Hepatocyte (in vitro differentiated cells): ENCODE results near the gene COG4.

Experiments used
- EZH2 ChIP-seq: fragments of 200-600 bp; sonication (generic); IDR thresholded peaks from 2 replicates; pipeline ENCODE4 v1.6.1; 2016; ENCODE audit warnings: antibody characterized with exemption, mild to moderate bottlenecking, borderline replicate concordance
- EZH2phosphoT487 ChIP-seq: fragments of 200-600 bp; sonication (generic); IDR thresholded peaks from one replicate; pipeline ENCODE4 v1.6.1; 2018; ENCODE audit warnings: antibody characterized with exemption, mild to moderate bottlenecking, low read depth, moderate library complexity; ENCODE audit not compliant: unreplicated experiment, severe bottlenecking
- TF ChIP-seq, protein P1 (sequence below): fragments of 200-600 bp; sonication (generic); IDR thresholded peaks from 2 replicates; pipeline ENCODE4 v1.5.1; 2016; ENCODE audit warnings: antibody characterized with exemption, mild to moderate bottlenecking; ENCODE audit not compliant: poor library complexity

DNA sequence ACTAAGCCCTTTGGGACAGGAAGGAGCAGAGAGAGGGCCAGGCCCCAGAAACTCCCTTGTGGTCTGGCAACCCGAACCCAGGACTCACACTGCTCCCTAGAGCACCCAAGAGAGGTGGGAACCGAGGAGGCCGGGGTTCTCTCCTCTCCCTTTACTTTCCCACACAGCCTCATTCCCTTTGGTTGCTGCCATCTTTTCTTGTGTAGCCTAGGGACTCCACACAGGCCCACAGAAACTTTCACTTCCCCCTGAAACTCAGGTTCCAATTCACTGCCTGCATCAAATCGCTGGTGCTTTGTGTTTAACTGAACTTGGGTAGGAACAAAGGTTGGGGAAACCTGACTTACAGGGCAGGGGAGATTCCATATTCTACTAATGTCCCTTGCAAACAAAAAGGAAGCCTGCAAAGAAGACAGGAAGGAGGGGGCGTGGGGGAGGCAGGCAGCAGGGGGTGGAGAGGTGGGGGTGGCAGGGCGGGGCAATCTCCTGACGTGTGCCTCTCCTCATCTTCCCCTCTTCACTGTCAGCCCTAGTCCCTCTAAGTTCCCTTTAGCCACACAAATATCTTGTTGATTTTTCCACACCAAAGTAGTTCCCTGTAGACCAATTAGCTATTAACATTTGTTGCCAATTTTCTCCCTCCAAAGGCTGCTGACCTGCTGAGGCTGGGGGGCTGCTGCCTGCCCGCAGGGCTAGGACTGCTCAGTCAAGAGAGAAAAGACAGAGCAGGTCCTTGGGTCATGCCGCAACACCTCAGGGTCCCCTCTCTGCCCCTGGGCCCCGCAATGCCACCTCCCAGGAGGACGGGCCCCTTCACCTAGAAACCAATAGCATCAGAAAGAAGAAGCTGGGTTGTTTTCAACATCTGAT is 92.5 kb downstream of the COG4 start:
- TF ChIP-seq, protein P1, sequence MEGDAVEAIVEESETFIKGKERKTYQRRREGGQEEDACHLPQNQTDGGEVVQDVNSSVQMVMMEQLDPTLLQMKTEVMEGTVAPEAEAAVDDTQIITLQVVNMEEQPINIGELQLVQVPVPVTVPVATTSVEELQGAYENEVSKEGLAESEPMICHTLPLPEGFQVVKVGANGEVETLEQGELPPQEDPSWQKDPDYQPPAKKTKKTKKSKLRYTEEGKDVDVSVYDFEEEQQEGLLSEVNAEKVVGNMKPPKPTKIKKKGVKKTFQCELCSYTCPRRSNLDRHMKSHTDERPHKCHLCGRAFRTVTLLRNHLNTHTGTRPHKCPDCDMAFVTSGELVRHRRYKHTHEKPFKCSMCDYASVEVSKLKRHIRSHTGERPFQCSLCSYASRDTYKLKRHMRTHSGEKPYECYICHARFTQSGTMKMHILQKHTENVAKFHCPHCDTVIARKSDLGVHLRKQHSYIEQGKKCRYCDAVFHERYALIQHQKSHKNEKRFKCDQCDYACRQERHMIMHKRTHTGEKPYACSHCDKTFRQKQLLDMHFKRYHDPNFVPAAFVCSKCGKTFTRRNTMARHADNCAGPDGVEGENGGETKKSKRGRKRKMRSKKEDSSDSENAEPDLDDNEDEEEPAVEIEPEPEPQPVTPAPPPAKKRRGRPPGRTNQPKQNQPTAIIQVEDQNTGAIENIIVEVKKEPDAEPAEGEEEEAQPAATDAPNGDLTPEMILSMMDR: no peak
- TF ChIP-seq EZH2phosphoT487: no peak
- TF ChIP-seq EZH2: no peak
